ENCODE results near the gene CALM1. TPM values are rescaled to one million over a fixed set of nuclear protein-coding genes. Genes with fewer than 3 reads are reported as not detected.

The CALM1 gene
- total and polyA plus RNA-seq, 2 donors (not counting 3 experiments of a cell fraction or from before 2014, with no cell fraction given): 476 to 731 TPM

DNA sequence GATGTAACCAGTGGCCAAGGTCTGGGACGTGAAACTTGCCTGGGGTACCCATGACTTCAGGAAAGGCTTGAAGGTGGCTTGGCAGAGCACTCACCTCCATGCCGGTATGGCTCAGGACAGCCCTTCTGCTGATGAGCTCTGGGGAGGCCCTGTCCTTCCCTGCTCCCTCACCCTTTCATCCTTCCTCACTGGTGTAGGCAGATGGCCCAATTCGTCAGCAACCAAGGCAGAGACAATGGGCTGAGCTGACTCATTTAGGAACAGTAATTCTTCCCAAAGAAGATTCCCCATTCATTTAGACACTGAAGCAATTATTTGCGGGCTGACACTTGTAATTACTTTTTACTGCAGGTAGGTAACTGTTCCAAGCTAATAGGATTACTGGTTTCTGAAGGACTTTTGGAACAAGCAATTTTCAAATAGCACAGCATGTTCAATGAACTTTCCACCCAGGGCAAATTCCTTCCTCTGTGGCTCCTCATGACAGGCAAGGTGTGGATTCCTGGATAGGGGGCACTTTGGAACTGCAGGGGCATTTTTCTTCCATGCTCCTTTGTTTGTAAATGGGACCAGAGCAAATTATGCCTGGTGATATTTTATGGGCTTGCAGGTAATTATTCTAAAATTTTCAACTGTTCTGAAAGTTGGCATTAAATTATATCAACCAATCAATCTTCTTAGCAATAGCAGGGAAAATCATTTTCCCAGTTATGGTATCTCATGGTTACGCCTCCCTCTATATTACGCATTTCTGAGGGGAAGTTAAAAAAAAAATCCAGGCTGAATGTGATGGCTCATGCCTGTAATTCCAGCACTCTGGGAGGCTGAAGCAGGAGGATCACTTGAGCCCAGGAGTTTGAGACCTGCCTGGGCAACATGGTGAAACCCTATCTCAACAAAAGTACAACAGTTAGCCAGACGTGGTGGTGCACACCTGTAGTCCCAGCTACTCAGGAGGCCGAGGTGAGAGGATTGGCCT is 41.0 kb upstream of the CALM1 start:
- POLR2A ChIA-PET: no interaction called here
- Histone ChIP-seq H3K9me1 (replicated peaks; ENCODE audit: control insufficient read depth, extremely low read depth, insufficient read depth, low read length) (no peaks in the 10 kb centered on the region), H2AFZ (ENCODE audit: low read depth, low read length) (no peak overlapping the region), H3K36me3 (ENCODE audit: control insufficient read depth in 2 of 2, extremely low read depth in 1 of 2, insufficient read depth in 2 of 2, low read length in 2 of 2) (no peaks in the 10 kb centered on the region), H3K4me3 (replicated peaks in 1 of 3; ENCODE audit: insufficient read depth in 1 of 3, low read depth in 1 of 3, low read length in 3 of 3) (no peak overlapping the region), H3K9me3 (replicated peaks; ENCODE audit: control insufficient read depth, insufficient read depth, low read length) (no peaks in the 10 kb centered on the region), H3K27ac (ENCODE audit: insufficient read depth, low read depth, low read length) (no peak overlapping the region), H3K27me3 (ENCODE audit: control insufficient read depth in 2 of 2, insufficient read depth in 2 of 2, low read length in 2 of 2) (peaks cover 5 to 7% of the 10 kb centered on the region in 2 experiments), H4K20me1 (replicated peaks; ENCODE audit: control insufficient read depth, extremely low read depth, insufficient read depth, low read length) (no peaks in the 10 kb centered on the region), H3K4me2 (ENCODE audit: insufficient read depth, low read length) (no peak overlapping the region), H3K9ac (replicated peaks; ENCODE audit: extremely low read depth, insufficient read depth, low read length) (no peak overlapping the region), H3K79me2 (ENCODE audit: control insufficient read depth, insufficient read depth, low read length) (no peaks in the 10 kb centered on the region), H3K4me1 (ENCODE audit: control insufficient read depth, extremely low read depth, insufficient read depth, low read length) (no peaks in the 10 kb centered on the region)
- FAIRE-seq: no peak
- CTCF ChIA-PET: interaction anchor here (1.8 kb wide), 1 partner anchor 54 kb away, joined by 4 read pairs; no protein-coding TSS in a partner anchor
- DNase-seq (ENCODE audit: low read depth, low spot score): no peak
- no TSS peak for BruUV-seq (replicated peaks)
- intact Hi-C loops (cut with micrococcal nuclease): loop anchor here (1.0 kb wide), 1 partner anchor 7 kb away; no protein-coding TSS in a partner anchor
- TF ChIP-seq FOS (IDR thresholded peaks at IDR 0.05; ENCODE audit: borderline replicate concordance, insufficient read depth, low read length): no peak
- TF ChIP-seq EZH2 (IDR thresholded peaks at IDR 0.05; ENCODE audit: borderline replicate concordance, low read depth, low read length, severe bottlenecking): no peak
- no peak for TF ChIP-seq JUN (IDR thresholded peaks at IDR 0.05; ENCODE audit: borderline replicate concordance, insufficient read depth, insufficient read length, low read depth)
- TF ChIP-seq GATA2 (IDR thresholded peaks at IDR 0.05; ENCODE audit: insufficient read depth, insufficient read length, low read depth, low read length): no peak
- TF ChIP-seq, protein P1, sequence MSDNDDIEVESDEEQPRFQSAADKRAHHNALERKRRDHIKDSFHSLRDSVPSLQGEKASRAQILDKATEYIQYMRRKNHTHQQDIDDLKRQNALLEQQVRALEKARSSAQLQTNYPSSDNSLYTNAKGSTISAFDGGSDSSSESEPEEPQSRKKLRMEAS (IDR thresholded peaks at IDR 0.05; ENCODE audit: insufficient read depth, insufficient read length): no peak
- dilution Hi-C loops (cut with MboI; ENCODE audit: extremely low pct_ligation_motif_present, low sequenced_read_pairs): no loop called here

DNA sequence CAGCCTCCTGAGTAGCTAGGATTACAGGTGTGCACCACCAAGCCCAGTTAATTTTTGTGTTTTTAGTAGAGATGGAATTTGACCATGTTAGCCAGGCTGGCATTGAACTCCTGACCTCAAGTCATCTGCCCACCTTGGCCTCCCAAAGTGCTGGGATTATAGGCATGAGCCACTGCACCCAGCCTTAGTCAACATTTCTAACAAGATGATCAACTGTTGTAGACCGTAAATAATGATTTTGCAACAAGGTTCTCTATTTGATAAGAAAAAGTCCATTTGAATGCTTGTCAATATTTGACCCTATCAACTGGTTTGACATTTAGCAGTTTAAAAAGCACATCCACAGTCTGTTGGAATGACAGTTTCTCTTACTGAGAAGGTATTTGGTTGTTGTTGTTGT is 39.9 kb upstream of the CALM1 start:
- Histone ChIP-seq H3K27ac (ENCODE audit: insufficient read depth, low read depth, low read length) (no peak overlapping the region), H2AFZ (ENCODE audit: low read depth, low read length) (no peak overlapping the region), H3K4me1 (ENCODE audit: control insufficient read depth, extremely low read depth, insufficient read depth, low read length) (no peaks in the 10 kb centered on the region), H3K4me3 (replicated peaks in 1 of 3; ENCODE audit: insufficient read depth in 1 of 3, low read depth in 1 of 3, low read length in 3 of 3) (no peak overlapping the region), H3K79me2 (ENCODE audit: control insufficient read depth, insufficient read depth, low read length) (no peaks in the 10 kb centered on the region), H4K20me1 (replicated peaks; ENCODE audit: control insufficient read depth, extremely low read depth, insufficient read depth, low read length) (no peaks in the 10 kb centered on the region), H3K36me3 (ENCODE audit: control insufficient read depth in 2 of 2, extremely low read depth in 1 of 2, insufficient read depth in 2 of 2, low read length in 2 of 2) (no peaks in the 10 kb centered on the region), H3K9me3 (replicated peaks; ENCODE audit: control insufficient read depth, insufficient read depth, low read length) (no peaks in the 10 kb centered on the region), H3K9me1 (replicated peaks; ENCODE audit: control insufficient read depth, extremely low read depth, insufficient read depth, low read length) (no peaks in the 10 kb centered on the region), H3K4me2 (ENCODE audit: insufficient read depth, low read length) (no peak overlapping the region), H3K9ac (replicated peaks; ENCODE audit: extremely low read depth, insufficient read depth, low read length) (no peak overlapping the region), H3K27me3 (ENCODE audit: control insufficient read depth in 2 of 2, insufficient read depth in 2 of 2, low read length in 2 of 2) (peaks cover 5 to 7% of the 10 kb centered on the region in 2 experiments)
- CTCF ChIA-PET: no interaction called here
- no peak for FAIRE-seq
- dilution Hi-C loops (cut with MboI; ENCODE audit: extremely low pct_ligation_motif_present, low sequenced_read_pairs): no loop called here
- TF ChIP-seq POLR2A (IDR thresholded peaks at IDR 0.05; ENCODE audit: low read depth, low read length) (no peak), JUN (IDR thresholded peaks at IDR 0.05; ENCODE audit: borderline replicate concordance, insufficient read depth, insufficient read length, low read depth) (no peak), FOS (IDR thresholded peaks at IDR 0.05; ENCODE audit: borderline replicate concordance, insufficient read depth, low read length) (no peak), GATA2 (IDR thresholded peaks at IDR 0.05; ENCODE audit: insufficient read depth, insufficient read length, low read depth, low read length) (no peak), MYC (IDR thresholded peaks at IDR 0.05; ENCODE audit: low read depth, low read length) (no peak), EZH2 (IDR thresholded peaks at IDR 0.05; ENCODE audit: borderline replicate concordance, low read depth, low read length, severe bottlenecking) (no peak), POLR2AphosphoS5 (IDR thresholded peaks at IDR 0.05; ENCODE audit: insufficient read depth, low read depth, low read length) (no peak)
- TF ChIP-seq, protein P2, sequence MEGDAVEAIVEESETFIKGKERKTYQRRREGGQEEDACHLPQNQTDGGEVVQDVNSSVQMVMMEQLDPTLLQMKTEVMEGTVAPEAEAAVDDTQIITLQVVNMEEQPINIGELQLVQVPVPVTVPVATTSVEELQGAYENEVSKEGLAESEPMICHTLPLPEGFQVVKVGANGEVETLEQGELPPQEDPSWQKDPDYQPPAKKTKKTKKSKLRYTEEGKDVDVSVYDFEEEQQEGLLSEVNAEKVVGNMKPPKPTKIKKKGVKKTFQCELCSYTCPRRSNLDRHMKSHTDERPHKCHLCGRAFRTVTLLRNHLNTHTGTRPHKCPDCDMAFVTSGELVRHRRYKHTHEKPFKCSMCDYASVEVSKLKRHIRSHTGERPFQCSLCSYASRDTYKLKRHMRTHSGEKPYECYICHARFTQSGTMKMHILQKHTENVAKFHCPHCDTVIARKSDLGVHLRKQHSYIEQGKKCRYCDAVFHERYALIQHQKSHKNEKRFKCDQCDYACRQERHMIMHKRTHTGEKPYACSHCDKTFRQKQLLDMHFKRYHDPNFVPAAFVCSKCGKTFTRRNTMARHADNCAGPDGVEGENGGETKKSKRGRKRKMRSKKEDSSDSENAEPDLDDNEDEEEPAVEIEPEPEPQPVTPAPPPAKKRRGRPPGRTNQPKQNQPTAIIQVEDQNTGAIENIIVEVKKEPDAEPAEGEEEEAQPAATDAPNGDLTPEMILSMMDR (IDR thresholded peaks at IDR 0.05; ENCODE audit: extremely low read depth in 1 of 2, insufficient read depth in 1 of 2, low read depth in 1 of 2, low read length in 2 of 2): no peak
- TF ChIP-seq, protein P1 (IDR thresholded peaks at IDR 0.05; ENCODE audit: insufficient read depth, insufficient read length): no peak
- POLR2A ChIA-PET: no interaction called here
- no TSS peak for BruUV-seq (replicated peaks)
- DNase-seq (ENCODE audit: low read depth, low spot score): no peak
- intact Hi-C loops (cut with micrococcal nuclease): no loop called here
